ENCODE results near the gene HOXD10.

The HOXD10 gene

GRCh38 chr2:176130147-176130956 lies 13.8 kb downstream of the HOXD10 start (continued):
- TF ChIP-seq TSHZ2 (CRISPR knock-in tag; IDR thresholded peaks at IDR 0.05) = no peak
- no peak for TF ChIP-seq ESRRG (CRISPR knock-in tag; IDR thresholded peaks at IDR 0.05)

- TF ChIP-seq BACH2 (CRISPR knock-in tag; IDR thresholded peaks at IDR 0.05; ENCODE audit: borderline replicate concordance) (no peak), ZNF8 (CRISPR knock-in tag; IDR thresholded peaks at IDR 0.05) (no peak), ZNF565 (CRISPR knock-in tag; conservative IDR thresholded peaks at IDR 0.05; ENCODE audit: low read depth) (no peak), ARNTL (CRISPR knock-in tag; IDR thresholded peaks at IDR 0.05; ENCODE audit: borderline replicate concordance, low read depth) (no peak), ZC3H10 (CRISPR knock-in tag; IDR thresholded peaks at IDR 0.05) (no peak), ZFP30 (CRISPR knock-in tag; IDR thresholded peaks at IDR 0.05) (no peak)
- no peak; the same call in 2 of the 3 replicates for ATAC-seq
These were observed 14.6 kb downstream of the HOXD10 start for GRCh38 chr2:176130957-176131847.

DNA sequence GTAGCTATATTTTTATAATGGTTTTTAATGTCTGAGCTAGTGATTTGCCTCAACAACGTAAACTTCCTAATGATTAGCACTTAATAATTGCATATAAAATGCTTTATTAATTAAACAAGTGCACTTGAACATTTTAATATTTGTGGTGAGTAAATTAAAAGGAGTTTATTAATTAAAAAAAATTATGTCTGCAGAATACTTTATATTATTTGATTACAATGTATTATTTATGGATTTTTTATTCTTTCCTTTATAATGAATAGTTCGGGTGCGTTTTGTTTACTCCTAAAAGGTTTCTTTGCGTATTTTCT lies 15.2 kb downstream of the HOXD10 start:
- no peak for TF ChIP-seq RARB (CRISPR knock-in tag; IDR thresholded peaks at IDR 0.05)
- no peak for TF ChIP-seq OSR1 (CRISPR knock-in tag; IDR thresholded peaks at IDR 0.05)
- no peak for TF ChIP-seq BACH2 (CRISPR knock-in tag; IDR thresholded peaks at IDR 0.05; ENCODE audit: borderline replicate concordance)
- TF ChIP-seq ZC3H10 (CRISPR knock-in tag; IDR thresholded peaks at IDR 0.05) = no peak
- TF ChIP-seq ZFP30 (CRISPR knock-in tag; IDR thresholded peaks at IDR 0.05) = no peak
- TF ChIP-seq CSDC2 (CRISPR knock-in tag; IDR thresholded peaks at IDR 0.05) = no peak
- TF ChIP-seq GLIS3 (CRISPR knock-in tag; IDR thresholded peaks at IDR 0.05) = no peak
- no peak for ATAC-seq

GRCh38 chr2:176132205-176133171 lies 15.9 kb downstream of the HOXD10 start:
- TF ChIP-seq CSRNP3 (CRISPR knock-in tag; IDR thresholded peaks at IDR 0.05) = no peak
- no peak for ATAC-seq

DNA sequence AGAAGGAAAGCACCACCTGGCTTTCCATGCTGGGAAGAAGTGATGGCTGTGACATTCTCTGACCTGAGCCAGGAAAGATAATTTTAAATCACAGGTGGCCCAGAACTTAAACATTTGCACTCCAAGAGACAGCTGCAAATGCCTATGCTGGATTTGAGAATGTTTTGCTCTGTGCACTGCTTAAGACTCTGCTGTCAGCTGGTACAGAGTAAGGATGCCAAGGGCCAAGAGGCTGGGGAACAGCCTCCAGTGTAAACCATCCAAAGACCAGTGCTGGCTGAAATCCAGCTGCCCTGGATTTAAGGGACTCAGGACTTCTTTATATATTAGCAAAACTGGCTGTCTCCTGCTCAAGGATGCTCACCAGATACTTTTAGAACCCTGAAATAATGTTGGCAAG lies 16.8 kb downstream of the HOXD10 start:
- no peak for ATAC-seq
- TF ChIP-seq PPARA (CRISPR knock-in tag; IDR thresholded peaks at IDR 0.05; ENCODE audit: borderline replicate concordance) (no peak), SNAI2 (CRISPR knock-in tag; IDR thresholded peaks at IDR 0.05) (no peak), POU6F1 (CRISPR knock-in tag; IDR thresholded peaks at IDR 0.05; ENCODE audit: borderline replicate concordance, low read depth) (no peak), RARB (CRISPR knock-in tag; IDR thresholded peaks at IDR 0.05) (no peak), CREB5 (CRISPR knock-in tag; IDR thresholded peaks at IDR 0.05; ENCODE audit: low read depth) (no peak), GLIS3 (CRISPR knock-in tag; IDR thresholded peaks at IDR 0.05) (no peak), ZNF8 (CRISPR knock-in tag; IDR thresholded peaks at IDR 0.05) (no peak), CSDC2 (CRISPR knock-in tag; IDR thresholded peaks at IDR 0.05) (no peak), TSHZ2 (CRISPR knock-in tag; IDR thresholded peaks at IDR 0.05) (no peak), ESRRG (CRISPR knock-in tag; IDR thresholded peaks at IDR 0.05) (no peak)
- TF ChIP-seq, protein P1, sequence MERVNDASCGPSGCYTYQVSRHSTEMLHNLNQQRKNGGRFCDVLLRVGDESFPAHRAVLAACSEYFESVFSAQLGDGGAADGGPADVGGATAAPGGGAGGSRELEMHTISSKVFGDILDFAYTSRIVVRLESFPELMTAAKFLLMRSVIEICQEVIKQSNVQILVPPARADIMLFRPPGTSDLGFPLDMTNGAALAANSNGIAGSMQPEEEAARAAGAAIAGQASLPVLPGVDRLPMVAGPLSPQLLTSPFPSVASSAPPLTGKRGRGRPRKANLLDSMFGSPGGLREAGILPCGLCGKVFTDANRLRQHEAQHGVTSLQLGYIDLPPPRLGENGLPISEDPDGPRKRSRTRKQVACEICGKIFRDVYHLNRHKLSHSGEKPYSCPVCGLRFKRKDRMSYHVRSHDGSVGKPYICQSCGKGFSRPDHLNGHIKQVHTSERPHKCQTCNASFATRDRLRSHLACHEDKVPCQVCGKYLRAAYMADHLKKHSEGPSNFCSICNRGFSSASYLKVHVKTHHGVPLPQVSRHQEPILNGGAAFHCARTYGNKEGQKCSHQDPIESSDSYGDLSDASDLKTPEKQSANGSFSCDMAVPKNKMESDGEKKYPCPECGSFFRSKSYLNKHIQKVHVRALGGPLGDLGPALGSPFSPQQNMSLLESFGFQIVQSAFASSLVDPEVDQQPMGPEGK (CRISPR knock-in tag; IDR thresholded peaks at IDR 0.05; ENCODE audit: borderline replicate concordance) = no peak
